HEK293T (cell line): ENCODE data around the gene LRMDA.
A peak's percentile ranks its signal among the peaks of the same experiment; 100 is the strongest.

Experiments used
- CTCF ChIA-PET: fragments of 350-600 bp; formaldehyde crosslinking; extraction: SDS; loops from one replicate; lab custom pipeline; 2021; ENCODE audit warnings: antibody characterized with exemption, inconsistent platforms; lab: Yijun Ruan, JAX
- POLR2A ChIA-PET: fragments of 350-600 bp; formaldehyde crosslinking; extraction: SDS; loops from one replicate; lab custom pipeline; 2020; ENCODE audit warnings: antibody characterized with exemption, inconsistent platforms; lab: Yijun Ruan, JAX
- DNase-seq: peaks from one replicate; pipeline ENCODE4 v3.0.0; 2012; ENCODE audit warnings: mixed read lengths; ENCODE audit errors: extremely low spot score
- ARNT ChIP-seq: fragments of 450-650 bp; IDR thresholded peaks from 2 replicates; pipeline ENCODE4 v1.6.1; 2017; ENCODE audit warnings: mild to moderate bottlenecking
- BHLHE40 ChIP-seq: fragments of 450-650 bp; IDR thresholded peaks from 2 replicates; pipeline ENCODE4 v1.6.1; 2016; ENCODE audit warnings: mild to moderate bottlenecking, moderate library complexity, borderline replicate concordance
- CTBP1 ChIP-seq: fragments of 450-650 bp; IDR thresholded peaks from 2 replicates; pipeline ENCODE4 v1.6.1; 2016; ENCODE audit warnings: borderline replicate concordance
- ELF4 ChIP-seq: fragments of 450-650 bp; IDR thresholded peaks from 2 replicates; pipeline ENCODE4 v1.6.1; 2017; ENCODE audit warnings: antibody characterized with exemption
- FOXA1 ChIP-seq: fragments of 450-650 bp; IDR thresholded peaks from 2 replicates; pipeline ENCODE4 v1.6.1; 2016; ENCODE audit warnings: mild to moderate bottlenecking
- FOXK2 ChIP-seq: fragments of 450-650 bp; IDR thresholded peaks from 2 replicates; pipeline ENCODE4 v1.6.1; 2016; ENCODE audit warnings: mild to moderate bottlenecking
- FOXM1 ChIP-seq: fragments of 450-650 bp; IDR thresholded peaks from 2 replicates; pipeline ENCODE4 v1.6.1; 2017; ENCODE audit warnings: mild to moderate bottlenecking, borderline replicate concordance
- HDGF ChIP-seq: fragments of 450-650 bp; IDR thresholded peaks from 2 replicates; pipeline ENCODE4 v1.6.1; 2017; ENCODE audit warnings: antibody characterized with exemption, borderline replicate concordance
- L3MBTL2 ChIP-seq: fragments of 450-650 bp; conservative IDR thresholded peaks from 2 replicates; pipeline ENCODE4 v1.6.1; 2016; ENCODE audit warnings: mild to moderate bottlenecking
- LEF1 ChIP-seq: fragments of 450-650 bp; IDR thresholded peaks from 2 replicates; pipeline ENCODE4 v1.6.1; 2017; ENCODE audit warnings: mild to moderate bottlenecking, borderline replicate concordance
- NFRKB ChIP-seq: fragments of 450-650 bp; IDR thresholded peaks from 2 replicates; pipeline ENCODE4 v1.6.1; 2016; ENCODE audit warnings: mild to moderate bottlenecking, moderate library complexity
- PKNOX1 ChIP-seq: fragments of 450-650 bp; IDR thresholded peaks from 2 replicates; pipeline ENCODE4 v1.6.1; 2016
- SP1 ChIP-seq: fragments of 450-650 bp; IDR thresholded peaks from 2 replicates; pipeline ENCODE4 v1.6.1; 2017
- SUZ12 ChIP-seq: fragments of 450-650 bp; IDR thresholded peaks from 2 replicates; pipeline ENCODE4 v1.6.1; 2016; ENCODE audit warnings: mild to moderate bottlenecking
- TARDBP ChIP-seq: fragments of 450-650 bp; IDR thresholded peaks from 2 replicates; pipeline ENCODE4 v1.6.1; 2016
- ZNF384 ChIP-seq: fragments of 450-650 bp; IDR thresholded peaks from 2 replicates; pipeline ENCODE4 v1.6.1; 2016

Gene LRMDA

GRCh38 chr10:76108563-76109359, 677.3 kb downstream of the LRMDA start:
- POLR2A ChIA-PET: no interaction called here
- TF ChIP-seq PKNOX1 (no peak), LEF1 (no peak), SP1 (no peak), NFRKB (no peak), TARDBP (no peak), FOXM1 (no peak), HDGF (no peak), ELF4 (no peak), L3MBTL2 (no peak), ZNF384 (no peak), SUZ12 (no peak), FOXA1 (no peak), FOXK2 (no peak), CTBP1 (no peak), BHLHE40 (no peak), ARNT (no peak)
- no peak for DNase-seq
- CTCF ChIA-PET: interaction anchor here (1.3 kb wide), 1 partner anchor 194 kb away, joined by 4 read pairs; no protein-coding TSS in a partner anchor

DNA sequence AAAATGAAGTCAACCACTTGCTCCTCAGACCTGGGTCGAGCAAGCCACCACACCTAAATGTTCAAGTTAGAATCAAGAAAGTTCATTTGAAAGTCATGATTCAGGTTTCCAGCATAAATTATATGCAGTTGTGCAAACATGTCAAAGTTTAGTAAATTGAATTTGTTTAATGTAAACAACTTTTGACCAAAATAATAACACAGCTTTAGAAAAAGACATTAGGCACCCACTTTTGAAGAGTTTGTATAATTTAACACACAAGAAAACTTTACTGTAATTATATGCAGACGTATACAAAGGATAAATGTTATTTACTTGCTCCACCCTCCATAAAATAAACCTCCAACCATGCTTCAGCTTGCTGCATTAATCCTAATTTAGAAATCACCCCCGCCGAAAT, 680.0 kb downstream of the LRMDA start:
- no peak for DNase-seq
- no peak for TF ChIP-seq ZNF384
- no peak for TF ChIP-seq L3MBTL2
- TF ChIP-seq NFRKB: no peak
- no peak for TF ChIP-seq LEF1
- no peak for TF ChIP-seq BHLHE40
- TF ChIP-seq SUZ12: no peak
- no peak for TF ChIP-seq SP1
- TF ChIP-seq PKNOX1: no peak
- no peak for TF ChIP-seq HDGF
- TF ChIP-seq CTBP1: no peak
- no peak for TF ChIP-seq FOXK2
- TF ChIP-seq ELF4: no peak
- TF ChIP-seq ARNT: no peak
- no peak for TF ChIP-seq FOXM1
- no peak for TF ChIP-seq TARDBP
- no peak for TF ChIP-seq FOXA1
- ChIA-PET POLR2A (interaction anchor here (0.9 to 1.5 kb wide), 4 partner anchors 52 to 709 kb away, joined by 3 to 4 read pairs (median 3); partner anchors contain the start of gene ZNF503), CTCF (interaction anchor here (0.6 to 1.2 kb wide), 2 partner anchors 192 to 311 kb away, joined by 3 to 5 read pairs; no protein-coding TSS in a partner anchor)

GRCh38 chr10:76111986-76112825, 680.8 kb downstream of the LRMDA start:
- ChIA-PET CTCF (interaction anchor here (1.2 kb wide), 1 partner anchor 191 kb away, joined by 5 read pairs; no protein-coding TSS in a partner anchor), POLR2A (interaction anchor here (0.9 to 1.5 kb wide), 4 partner anchors 51 to 710 kb away, joined by 3 to 4 read pairs (median 3); partner anchors contain the start of gene ZNF503)
- no peak for DNase-seq
- TF ChIP-seq LEF1: no peak
- TF ChIP-seq FOXM1: no peak
- peak; percentile 56 for TF ChIP-seq L3MBTL2
- TF ChIP-seq HDGF: 0 out of 2 replicates have a peak, but pooled peaks have one; percentile 57

DNA sequence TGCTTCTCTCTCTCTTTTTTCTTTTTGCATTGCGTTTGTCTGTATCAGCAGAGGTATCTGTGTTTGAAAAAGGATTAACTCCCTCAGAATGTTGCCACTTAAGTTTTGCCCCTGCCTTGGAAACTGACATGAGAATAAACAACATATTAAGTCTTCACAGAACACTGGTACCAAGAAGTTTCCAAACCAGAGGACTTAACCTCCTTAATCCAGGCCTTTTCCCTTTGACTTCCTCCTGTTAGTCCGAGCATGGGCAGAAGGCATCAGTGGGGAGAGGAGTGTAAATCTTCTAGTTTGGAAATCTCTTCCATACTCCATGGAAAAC, 681.4 kb downstream of the LRMDA start:
- TF ChIP-seq TARDBP: no peak
- no peak for TF ChIP-seq PKNOX1
- TF ChIP-seq ARNT: no peak
- TF ChIP-seq L3MBTL2: no peak
- TF ChIP-seq SP1: no peak
- no peak for TF ChIP-seq BHLHE40
- POLR2A ChIA-PET: interaction anchor here (1.2 kb wide), 2 partner anchors 50 to 711 kb away, joined by 3 to 4 read pairs; partner anchors contain the start of gene ZNF503
- CTCF ChIA-PET: no interaction called here
- DNase-seq: no peak

- TF ChIP-seq SUZ12 (no peak), PKNOX1 (peak; percentile 100), CTBP1 (peak; percentile 100), SP1 (no peak), ARNT (peak; percentile 87), LEF1 (peak; percentile 100), FOXM1 (peak; percentile 64; the same call in 1 of the 2 replicates), HDGF (no peak), ZNF384 (0 out of 2 replicates have a peak, but pooled peaks have one; percentile 57)
- CTCF ChIA-PET: no interaction called here
- DNase-seq: peak; percentile 39
- POLR2A ChIA-PET: interaction anchor here (0.7 to 2.4 kb wide), 7 partner anchors 37 to 718 kb away, joined by 3 to 10 read pairs (median 4); partner anchors contain the start of gene ZNF503
These were observed 682.5 kb downstream of the LRMDA start for GRCh38 chr10:76113952-76114351.
